ENCODE data around the gene MDN1.

DNA sequence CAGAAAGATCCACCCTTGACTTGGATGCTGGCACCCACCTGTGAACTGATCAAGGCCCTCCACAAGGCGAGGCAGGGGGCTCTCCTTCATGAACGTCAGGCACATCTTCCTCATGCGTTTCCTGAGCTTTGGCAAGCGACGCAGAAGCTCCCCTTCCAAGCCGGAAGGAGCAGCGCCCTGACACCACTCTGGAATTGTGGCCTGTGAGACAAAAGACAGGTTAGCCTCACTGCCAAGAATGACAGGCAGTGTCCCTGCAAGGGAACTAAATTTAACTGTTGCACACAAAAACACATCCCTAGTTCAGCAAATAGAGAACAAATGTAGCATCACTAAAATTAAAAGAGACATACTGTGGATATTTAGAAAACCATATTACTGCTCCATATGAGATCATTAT is 139.0 kb downstream of the MDN1 start:
- TF ChIP-seq RAD21 (conservative IDR thresholded peaks at IDR 0.05 in 1 of 2, IDR thresholded peaks at IDR 0.05 in 1 of 2) (no peak), CEBPB (IDR thresholded peaks at IDR 0.05) (no peak), CBX2 (IDR thresholded peaks at IDR 0.05; ENCODE audit: borderline replicate concordance, low read depth) (no peak), BHLHE40 (IDR thresholded peaks at IDR 0.05; ENCODE audit: low read depth, low read length) (no peak), RNF2 (IDR thresholded peaks at IDR 0.05; ENCODE audit: borderline replicate concordance, low read depth) (no peak), EHMT2 (IDR thresholded peaks at IDR 0.05; ENCODE audit: low read depth) (no peak), RFX5 (IDR thresholded peaks at IDR 0.05) (no peak)
- TF ChIP-seq, protein P1, sequence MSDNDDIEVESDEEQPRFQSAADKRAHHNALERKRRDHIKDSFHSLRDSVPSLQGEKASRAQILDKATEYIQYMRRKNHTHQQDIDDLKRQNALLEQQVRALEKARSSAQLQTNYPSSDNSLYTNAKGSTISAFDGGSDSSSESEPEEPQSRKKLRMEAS (IDR thresholded peaks at IDR 0.05): no peak
- TF ChIP-seq, protein P2, sequence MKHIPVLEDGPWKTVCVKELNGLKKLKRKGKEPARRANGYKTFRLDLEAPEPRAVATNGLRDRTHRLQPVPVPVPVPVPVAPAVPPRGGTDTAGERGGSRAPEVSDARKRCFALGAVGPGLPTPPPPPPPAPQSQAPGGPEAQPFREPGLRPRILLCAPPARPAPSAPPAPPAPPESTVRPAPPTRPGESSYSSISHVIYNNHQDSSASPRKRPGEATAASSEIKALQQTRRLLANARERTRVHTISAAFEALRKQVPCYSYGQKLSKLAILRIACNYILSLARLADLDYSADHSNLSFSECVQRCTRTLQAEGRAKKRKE (CRISPR knock-in tag; IDR thresholded peaks at IDR 0.05; ENCODE audit: low read depth): no peak
- TF ChIP-seq, protein P3, sequence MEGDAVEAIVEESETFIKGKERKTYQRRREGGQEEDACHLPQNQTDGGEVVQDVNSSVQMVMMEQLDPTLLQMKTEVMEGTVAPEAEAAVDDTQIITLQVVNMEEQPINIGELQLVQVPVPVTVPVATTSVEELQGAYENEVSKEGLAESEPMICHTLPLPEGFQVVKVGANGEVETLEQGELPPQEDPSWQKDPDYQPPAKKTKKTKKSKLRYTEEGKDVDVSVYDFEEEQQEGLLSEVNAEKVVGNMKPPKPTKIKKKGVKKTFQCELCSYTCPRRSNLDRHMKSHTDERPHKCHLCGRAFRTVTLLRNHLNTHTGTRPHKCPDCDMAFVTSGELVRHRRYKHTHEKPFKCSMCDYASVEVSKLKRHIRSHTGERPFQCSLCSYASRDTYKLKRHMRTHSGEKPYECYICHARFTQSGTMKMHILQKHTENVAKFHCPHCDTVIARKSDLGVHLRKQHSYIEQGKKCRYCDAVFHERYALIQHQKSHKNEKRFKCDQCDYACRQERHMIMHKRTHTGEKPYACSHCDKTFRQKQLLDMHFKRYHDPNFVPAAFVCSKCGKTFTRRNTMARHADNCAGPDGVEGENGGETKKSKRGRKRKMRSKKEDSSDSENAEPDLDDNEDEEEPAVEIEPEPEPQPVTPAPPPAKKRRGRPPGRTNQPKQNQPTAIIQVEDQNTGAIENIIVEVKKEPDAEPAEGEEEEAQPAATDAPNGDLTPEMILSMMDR (IDR thresholded peaks at IDR 0.05): no peak

Data from A549 (cell line).